Measurements from ENCODE around the gene TIMP3. TPM values are rescaled to one million over a fixed set of nuclear protein-coding genes. Genes with fewer than 3 reads are reported as not detected.

TIMP3 gene
- total RNA-seq, 1 experiment from 2014 or later = 62.1 TPM

GRCh38 chr22:32786027-32786418, 15.5 kb upstream of the TIMP3 start:
- DNase-seq (ENCODE audit: low read depth) = no peak

GRCh38 chr22:32788904-32789624, 12.4 kb upstream of the TIMP3 start:
- DNase-seq (ENCODE audit: low read depth) = no peak

GRCh38 chr22:32789797-32790620, 11.5 kb upstream of the TIMP3 start:
- no peak for DNase-seq (ENCODE audit: low read depth)

GRCh38 chr22:32791056-32791455, 10.4 kb upstream of the TIMP3 start:
- DNase-seq (ENCODE audit: low read depth) = no peak

GRCh38 chr22:32791485-32791884, 10.0 kb upstream of the TIMP3 start:
- no peak for DNase-seq (ENCODE audit: low read depth)

- no peak for DNase-seq (ENCODE audit: low read depth)
Observed at GRCh38 chr22:32793589-32793988, 7.9 kb upstream of the TIMP3 start.

GRCh38 chr22:32794449-32795213, 6.9 kb upstream of the TIMP3 start:
- no peak for DNase-seq (ENCODE audit: low read depth)

GRCh38 chr22:32795214-32795596, 6.3 kb upstream of the TIMP3 start:
- DNase-seq (ENCODE audit: low read depth) = no peak

GRCh38 chr22:32796865-32797573, 4.5 kb upstream of the TIMP3 start:
- peak; percentile 56 for DNase-seq (ENCODE audit: low read depth)

GRCh38 chr22:32799496-32799895, 2.0 kb upstream of the TIMP3 start:
- no peak for DNase-seq (ENCODE audit: low read depth)

GRCh38 chr22:32800158-32800882, 1.2 kb upstream of the TIMP3 start:
- no peak for DNase-seq (ENCODE audit: low read depth)

GRCh38 chr22:32800994-32801536, 440 bp upstream of the TIMP3 start:
- no peak for DNase-seq (ENCODE audit: low read depth)

GRCh38 chr22:32802237-32802765, 796 bp downstream of the TIMP3 start:
- DNase-seq (ENCODE audit: low read depth) = no peak

GRCh38 chr22:32803020-32803737, 1.7 kb downstream of the TIMP3 start:
- DNase-seq (ENCODE audit: low read depth) = peak; percentile 64

GRCh38 chr22:32803738-32804435, 2.4 kb downstream of the TIMP3 start:
- peak; percentile 55 for DNase-seq (ENCODE audit: low read depth)

- no peak for DNase-seq (ENCODE audit: low read depth)
Observed at GRCh38 chr22:32804531-32805360, 3.2 kb downstream of the TIMP3 start.

- no peak for DNase-seq (ENCODE audit: low read depth)
Observed at GRCh38 chr22:32805361-32805881, 3.9 kb downstream of the TIMP3 start.

- no peak for DNase-seq (ENCODE audit: low read depth)
Observed at GRCh38 chr22:32806296-32806695, 4.8 kb downstream of the TIMP3 start.

Data from M059J (cell line).